ENCODE data around the gene KCTD4.
"Not testable (repeated sequence)": the region's sequence is repeated elsewhere in the genome, so short reads cannot be mapped to it uniquely, and the experiment has no call there.

Gene KCTD4

GRCh38 chr13:45200701-45201232 is at the start of gene KCTD4:
TSS of gene KCTD4 (minus strand) at chr13:45201045. CDS start at chr13:45194567, 6,478 bp downstream.
- no peak for DNase-seq (ENCODE audit: low spot score)

GRCh38 chr13:45249662-45250061 is 48.8 kb upstream of the KCTD4 start:
- DNase-seq (ENCODE audit: low spot score), result no peak

- DNase-seq (ENCODE audit: low spot score), result not testable (repeated sequence)
Measured at GRCh38 chr13:45244736-45245135, 43.9 kb upstream of the KCTD4 start.

GRCh38 chr13:45243077-45243476 is 42.2 kb upstream of the KCTD4 start:
- no peak for DNase-seq (ENCODE audit: low spot score)

GRCh38 chr13:45242524-45242923 is 41.7 kb upstream of the KCTD4 start:
- no peak for DNase-seq (ENCODE audit: low spot score)

GRCh38 chr13:45242070-45242469 is 41.2 kb upstream of the KCTD4 start:
- no peak for DNase-seq (ENCODE audit: low spot score)

- DNase-seq (ENCODE audit: low spot score), result no peak
Measured at GRCh38 chr13:45240143-45240542, 39.3 kb upstream of the KCTD4 start.

GRCh38 chr13:45238945-45239795 is 38.3 kb upstream of the KCTD4 start:
- no peak for DNase-seq (ENCODE audit: low spot score)

- DNase-seq (ENCODE audit: low spot score), result no peak
Measured at GRCh38 chr13:45232591-45232990, 31.7 kb upstream of the KCTD4 start.

GRCh38 chr13:45231722-45232121 is 30.9 kb upstream of the KCTD4 start:
- DNase-seq (ENCODE audit: low spot score), result no peak

GRCh38 chr13:45231305-45231704 is 30.5 kb upstream of the KCTD4 start:
- no peak for DNase-seq (ENCODE audit: low spot score)

- DNase-seq (ENCODE audit: low spot score), result no peak
Measured at GRCh38 chr13:45229172-45229571, 28.3 kb upstream of the KCTD4 start.

- DNase-seq (ENCODE audit: low spot score), result no peak
Measured at GRCh38 chr13:45228002-45228401, 27.2 kb upstream of the KCTD4 start.

GRCh38 chr13:45226024-45226423 is 25.2 kb upstream of the KCTD4 start:
- DNase-seq (ENCODE audit: low spot score), result no peak

GRCh38 chr13:45225370-45225769 is 24.5 kb upstream of the KCTD4 start:
- DNase-seq (ENCODE audit: low spot score), result no peak

- no peak for DNase-seq (ENCODE audit: low spot score)
Measured at GRCh38 chr13:45224176-45224575, 23.3 kb upstream of the KCTD4 start.

GRCh38 chr13:45222919-45223318 is 22.1 kb upstream of the KCTD4 start:
- no peak for DNase-seq (ENCODE audit: low spot score)

GRCh38 chr13:45222516-45222915 is 21.7 kb upstream of the KCTD4 start:
- DNase-seq (ENCODE audit: low spot score), result no peak

- no peak for DNase-seq (ENCODE audit: low spot score)
Measured at GRCh38 chr13:45220403-45220802, 19.6 kb upstream of the KCTD4 start.

GRCh38 chr13:45219938-45220375 is 19.1 kb upstream of the KCTD4 start:
- DNase-seq (ENCODE audit: low spot score), result no peak

- DNase-seq (ENCODE audit: low spot score), result no peak
Measured at GRCh38 chr13:45219123-45219891, 18.5 kb upstream of the KCTD4 start.

GRCh38 chr13:45218689-45219088 is 17.8 kb upstream of the KCTD4 start:
- DNase-seq (ENCODE audit: low spot score), result no peak

GRCh38 chr13:45216193-45216592 is 15.3 kb upstream of the KCTD4 start:
- no peak for DNase-seq (ENCODE audit: low spot score)

Measured in Ammon's horn (tissue), 1 donor.